Measurements from ENCODE around the gene ZFYVE19.

ZFYVE19 gene

GRCh38 chr15:40830884-40831283 is 24.0 kb downstream of the ZFYVE19 start:
- Histone ChIP-seq H3K27me3 (replicated peaks; ENCODE audit: control insufficient read depth, insufficient read depth, low read length, poor library complexity, severe bottlenecking) (no peaks in the 10 kb centered on the region), H3K4me3 (ENCODE audit: insufficient read depth, low read depth, low read length, poor library complexity, severe bottlenecking) (no peak overlapping the region), H3K27ac (ENCODE audit: insufficient read depth, low read length, poor library complexity, severe bottlenecking) (no peak overlapping the region), H3K4me1 (ENCODE audit: control insufficient read depth, insufficient read depth, low read length, poor library complexity, severe bottlenecking) (no peaks in the 10 kb centered on the region), H3K9me3 (ENCODE audit: control insufficient read depth, low read length) (no peaks in the 10 kb centered on the region), H3K36me3 (ENCODE audit: control insufficient read depth, insufficient read depth, low read length) (no peaks in the 10 kb centered on the region)
- DNase-seq: no peak

DNA sequence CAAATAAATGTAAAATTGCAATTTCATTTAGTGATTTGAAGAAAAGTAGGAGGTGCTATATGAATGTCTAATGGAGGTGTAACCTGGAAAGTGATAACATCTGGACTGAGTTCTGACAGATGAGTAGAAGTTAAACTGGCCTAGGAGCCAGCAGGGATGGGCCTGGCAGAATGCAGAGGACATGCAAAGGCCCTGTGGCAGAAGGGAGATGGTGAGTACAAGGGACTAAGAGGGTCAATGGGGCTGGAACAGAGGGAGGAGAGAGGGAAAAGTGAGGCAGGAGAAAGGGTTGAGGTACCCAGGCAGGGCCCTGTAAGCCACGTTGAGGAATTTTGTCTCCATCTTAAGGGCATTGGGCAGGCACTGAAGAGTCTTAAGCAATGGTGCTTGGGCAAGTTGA is 25.0 kb downstream of the ZFYVE19 start:
- Histone ChIP-seq H3K27me3 (replicated peaks; ENCODE audit: control insufficient read depth, insufficient read depth, low read length, poor library complexity, severe bottlenecking) (no peaks in the 10 kb centered on the region), H3K27ac (ENCODE audit: insufficient read depth, low read length, poor library complexity, severe bottlenecking) (no peak overlapping the region), H3K36me3 (ENCODE audit: control insufficient read depth, insufficient read depth, low read length) (no peaks in the 10 kb centered on the region), H3K4me3 (ENCODE audit: insufficient read depth, low read depth, low read length, poor library complexity, severe bottlenecking) (no peak overlapping the region), H3K9me3 (ENCODE audit: control insufficient read depth, low read length) (no peaks in the 10 kb centered on the region), H3K4me1 (ENCODE audit: control insufficient read depth, insufficient read depth, low read length, poor library complexity, severe bottlenecking) (no peaks in the 10 kb centered on the region)
- DNase-seq: no peak

DNA sequence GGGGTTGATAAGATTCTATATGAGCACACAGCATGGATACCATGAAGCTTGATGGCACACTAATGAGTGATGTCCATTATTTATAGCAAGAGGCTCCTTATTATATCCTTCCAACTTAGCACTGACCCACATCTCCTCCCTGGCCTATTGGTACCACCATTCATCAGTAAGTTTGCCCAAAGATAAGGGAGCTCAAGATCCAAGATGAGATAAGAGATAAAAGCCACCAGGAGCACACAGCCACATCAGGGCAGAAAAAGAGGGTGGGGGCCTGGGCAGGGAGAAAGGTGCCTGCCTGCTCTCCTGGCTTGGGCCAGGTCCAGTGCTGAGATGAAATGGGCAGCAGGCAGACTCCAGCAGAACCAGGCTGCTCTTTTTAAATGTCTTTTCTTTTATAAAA is 26.0 kb downstream of the ZFYVE19 start:
- Histone ChIP-seq H3K27ac (ENCODE audit: insufficient read depth, low read length, poor library complexity, severe bottlenecking) (no peak overlapping the region), H3K9me3 (ENCODE audit: control insufficient read depth, low read length) (no peaks in the 10 kb centered on the region), H3K27me3 (replicated peaks; ENCODE audit: control insufficient read depth, insufficient read depth, low read length, poor library complexity, severe bottlenecking) (no peaks in the 10 kb centered on the region), H3K36me3 (ENCODE audit: control insufficient read depth, insufficient read depth, low read length) (no peaks in the 10 kb centered on the region), H3K4me3 (ENCODE audit: insufficient read depth, low read depth, low read length, poor library complexity, severe bottlenecking) (no peak overlapping the region), H3K4me1 (ENCODE audit: control insufficient read depth, insufficient read depth, low read length, poor library complexity, severe bottlenecking) (no peaks in the 10 kb centered on the region)
- no peak for DNase-seq

DNA sequence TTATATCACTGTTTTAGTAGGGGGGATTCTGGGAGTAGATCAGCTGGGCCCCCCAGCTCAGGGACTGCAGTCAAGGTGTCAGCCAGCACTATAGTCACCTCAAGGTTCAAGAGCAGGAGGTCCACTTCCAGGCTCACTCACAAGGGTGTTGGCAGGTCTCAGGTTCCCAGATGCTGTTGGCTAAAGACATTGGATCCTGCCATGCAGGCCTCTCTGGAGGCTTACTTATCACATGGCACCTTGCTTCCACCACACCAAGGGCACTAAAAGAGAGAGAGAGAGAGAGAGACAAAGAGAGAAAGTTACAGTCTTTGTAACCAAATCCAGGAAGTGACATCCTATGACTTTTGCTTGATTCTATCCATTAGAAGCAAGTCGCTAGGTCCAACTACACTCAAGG is 29.1 kb downstream of the ZFYVE19 start:
- H3K36me3 ChIP-seq (ENCODE audit: control insufficient read depth, insufficient read depth, low read length): no peaks in the 10 kb centered on the region
- no peaks in the 10 kb centered on the region for H3K4me1 ChIP-seq (ENCODE audit: control insufficient read depth, insufficient read depth, low read length, poor library complexity, severe bottlenecking)
- DNase-seq: no peak
- no peak overlapping the region for H3K27ac ChIP-seq (ENCODE audit: insufficient read depth, low read length, poor library complexity, severe bottlenecking)
- H3K4me3 ChIP-seq (ENCODE audit: insufficient read depth, low read depth, low read length, poor library complexity, severe bottlenecking): no peak overlapping the region
- H3K27me3 ChIP-seq (replicated peaks; ENCODE audit: control insufficient read depth, insufficient read depth, low read length, poor library complexity, severe bottlenecking): no peaks in the 10 kb centered on the region
- H3K9me3 ChIP-seq (ENCODE audit: control insufficient read depth, low read length): no peaks in the 10 kb centered on the region

GRCh38 chr15:40838756-40839155 is 31.9 kb downstream of the ZFYVE19 start:
- Histone ChIP-seq H3K4me3 (ENCODE audit: insufficient read depth, low read depth, low read length, poor library complexity, severe bottlenecking) (no peak overlapping the region), H3K27ac (ENCODE audit: insufficient read depth, low read length, poor library complexity, severe bottlenecking) (no peak overlapping the region), H3K4me1 (ENCODE audit: control insufficient read depth, insufficient read depth, low read length, poor library complexity, severe bottlenecking) (peaks cover 4% of the 10 kb centered on the region), H3K9me3 (ENCODE audit: control insufficient read depth, low read length) (no peaks in the 10 kb centered on the region), H3K27me3 (replicated peaks; ENCODE audit: control insufficient read depth, insufficient read depth, low read length, poor library complexity, severe bottlenecking) (no peaks in the 10 kb centered on the region), H3K36me3 (ENCODE audit: control insufficient read depth, insufficient read depth, low read length) (no peaks in the 10 kb centered on the region)
- no peak for DNase-seq

DNA sequence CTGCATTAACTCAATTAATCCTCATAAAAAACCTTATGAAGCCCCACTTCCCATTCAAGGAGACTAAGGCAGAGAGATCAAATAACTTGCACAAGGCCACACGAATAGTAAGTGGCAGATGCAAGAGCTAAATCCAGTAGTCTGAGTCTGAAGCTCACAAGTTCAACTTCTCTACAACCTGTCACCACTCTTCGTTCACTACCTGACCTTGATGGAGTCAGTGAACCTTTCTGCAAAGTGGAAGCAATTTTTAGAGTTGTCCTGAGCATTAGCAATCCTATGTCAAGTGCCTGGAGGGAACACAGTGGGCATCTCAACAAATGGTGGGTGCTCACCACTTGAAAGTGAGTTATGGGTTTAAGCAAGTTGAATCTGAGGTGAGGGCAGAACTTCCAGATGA is 34.9 kb downstream of the ZFYVE19 start:
- Histone ChIP-seq H3K27me3 (replicated peaks; ENCODE audit: control insufficient read depth, insufficient read depth, low read length, poor library complexity, severe bottlenecking) (no peaks in the 10 kb centered on the region), H3K9me3 (ENCODE audit: control insufficient read depth, low read length) (no peaks in the 10 kb centered on the region), H3K4me3 (ENCODE audit: insufficient read depth, low read depth, low read length, poor library complexity, severe bottlenecking) (no peak overlapping the region), H3K27ac (ENCODE audit: insufficient read depth, low read length, poor library complexity, severe bottlenecking) (no peak overlapping the region), H3K4me1 (ENCODE audit: control insufficient read depth, insufficient read depth, low read length, poor library complexity, severe bottlenecking) (peaks cover 10% of the 10 kb centered on the region), H3K36me3 (ENCODE audit: control insufficient read depth, insufficient read depth, low read length) (no peaks in the 10 kb centered on the region)
- DNase-seq: no peak

GRCh38 chr15:40843261-40843884 is 36.5 kb downstream of the ZFYVE19 start:
- Histone ChIP-seq H3K4me3 (ENCODE audit: insufficient read depth, low read depth, low read length, poor library complexity, severe bottlenecking) (peak overlapping the region; percentile 64), H3K9me3 (ENCODE audit: control insufficient read depth, low read length) (no peaks in the 10 kb centered on the region), H3K27me3 (replicated peaks; ENCODE audit: control insufficient read depth, insufficient read depth, low read length, poor library complexity, severe bottlenecking) (no peaks in the 10 kb centered on the region), H3K27ac (ENCODE audit: insufficient read depth, low read length, poor library complexity, severe bottlenecking) (no peak overlapping the region), H3K4me1 (ENCODE audit: control insufficient read depth, insufficient read depth, low read length, poor library complexity, severe bottlenecking) (peaks cover 10% of the 10 kb centered on the region), H3K36me3 (ENCODE audit: control insufficient read depth, insufficient read depth, low read length) (no peaks in the 10 kb centered on the region)
- no peak for DNase-seq

DNA sequence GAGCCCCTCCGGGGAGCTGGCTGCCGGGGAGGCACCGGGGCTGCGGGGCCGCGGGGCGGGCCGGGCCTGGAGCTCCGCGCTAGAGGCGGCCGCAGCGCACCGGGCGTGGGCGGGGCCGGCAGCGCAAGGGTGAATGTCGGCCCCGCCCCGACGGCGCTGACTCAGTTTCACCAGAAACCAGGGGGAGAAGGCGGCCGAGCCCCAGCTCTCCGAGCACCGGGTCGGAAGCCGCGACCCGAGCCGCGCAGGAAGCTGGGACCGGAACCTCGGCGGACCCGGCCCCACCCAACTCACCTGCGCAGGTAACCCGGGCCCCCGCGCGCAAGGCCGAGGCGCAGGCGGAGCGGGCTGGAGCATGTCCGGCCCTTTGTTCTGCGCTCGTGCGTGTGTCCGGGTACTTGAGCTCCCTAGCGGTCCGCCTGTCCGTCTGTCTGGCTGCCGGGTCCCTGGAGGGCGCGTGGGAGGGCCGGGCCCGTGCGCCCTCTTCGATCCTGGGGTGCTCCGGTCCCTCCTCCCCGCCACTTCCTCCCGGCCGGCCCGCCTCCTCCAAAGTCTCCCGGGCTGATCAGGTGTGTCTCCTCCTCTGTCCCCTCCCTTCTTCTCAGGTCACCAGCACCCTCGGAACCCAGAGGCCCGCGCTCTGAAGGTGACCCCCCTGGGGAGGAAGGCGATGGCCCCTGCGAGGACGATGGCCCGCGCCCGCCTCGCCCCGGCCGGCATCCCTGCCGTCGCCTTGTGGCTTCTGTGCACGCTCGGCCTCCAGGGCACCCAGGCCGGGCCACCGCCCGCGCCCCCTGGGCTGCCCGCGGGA is 37.2 kb downstream of the ZFYVE19 start, which contains the start of gene SPINT1:
Gene SPINT1 (plus strand): TSS at position 164 of the 811 bp plus-strand sequence. CDS start 507 bp downstream, at position 671.
- Histone ChIP-seq H3K27me3 (replicated peaks; ENCODE audit: control insufficient read depth, insufficient read depth, low read length, poor library complexity, severe bottlenecking) (no peaks in the 10 kb centered on the region), H3K27ac (ENCODE audit: insufficient read depth, low read length, poor library complexity, severe bottlenecking) (no peak within 1 kb of the TSS), H3K4me3 (ENCODE audit: insufficient read depth, low read depth, low read length, poor library complexity, severe bottlenecking) (peak within 1 kb of the TSS; percentile 64), H3K36me3 (ENCODE audit: control insufficient read depth, insufficient read depth, low read length) (no peaks in the 10 kb centered on the region), H3K4me1 (ENCODE audit: control insufficient read depth, insufficient read depth, low read length, poor library complexity, severe bottlenecking) (peaks cover 10% of the 10 kb centered on the region), H3K9me3 (ENCODE audit: control insufficient read depth, low read length) (no peaks in the 10 kb centered on the region)
- DNase-seq: no peak

- peaks cover 10% of the 10 kb centered on the region for H3K4me1 ChIP-seq (ENCODE audit: control insufficient read depth, insufficient read depth, low read length, poor library complexity, severe bottlenecking)
- DNase-seq: no peak
- no peaks in the 10 kb centered on the region for H3K36me3 ChIP-seq (ENCODE audit: control insufficient read depth, insufficient read depth, low read length)
- no peaks in the 10 kb centered on the region for H3K27me3 ChIP-seq (replicated peaks; ENCODE audit: control insufficient read depth, insufficient read depth, low read length, poor library complexity, severe bottlenecking)
- peak overlapping the region; percentile 64 for H3K4me3 ChIP-seq (ENCODE audit: insufficient read depth, low read depth, low read length, poor library complexity, severe bottlenecking)
- no peak overlapping the region for H3K27ac ChIP-seq (ENCODE audit: insufficient read depth, low read length, poor library complexity, severe bottlenecking)
- no peaks in the 10 kb centered on the region for H3K9me3 ChIP-seq (ENCODE audit: control insufficient read depth, low read length)
Observed at GRCh38 chr15:40844696-40845030, 37.8 kb downstream of the ZFYVE19 start.

DNA sequence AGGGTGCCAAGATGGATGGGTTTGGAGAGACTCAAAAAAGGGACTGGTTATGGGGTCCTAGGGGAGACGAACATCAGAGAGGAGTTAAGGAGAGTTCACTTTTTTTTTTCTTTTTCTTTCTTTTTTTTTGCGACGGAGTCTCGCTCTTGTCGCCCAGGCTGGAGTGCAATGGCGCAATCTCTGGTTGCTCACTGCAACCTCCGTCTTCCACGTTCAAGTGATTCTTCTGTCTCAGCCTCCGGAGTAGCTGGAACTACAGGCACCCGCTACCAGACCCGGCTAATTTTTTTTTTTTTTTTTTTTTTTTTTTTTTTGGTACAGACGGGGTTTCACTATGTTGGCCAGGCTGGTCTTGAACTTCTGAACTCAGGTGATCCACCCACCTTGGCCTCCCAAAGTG is 38.1 kb downstream of the ZFYVE19 start:
- DNase-seq: no peak
- peaks cover 10% of the 10 kb centered on the region for H3K4me1 ChIP-seq (ENCODE audit: control insufficient read depth, insufficient read depth, low read length, poor library complexity, severe bottlenecking)
- H3K27ac ChIP-seq (ENCODE audit: insufficient read depth, low read length, poor library complexity, severe bottlenecking): no peak overlapping the region
- no peaks in the 10 kb centered on the region for H3K9me3 ChIP-seq (ENCODE audit: control insufficient read depth, low read length)
- no peaks in the 10 kb centered on the region for H3K36me3 ChIP-seq (ENCODE audit: control insufficient read depth, insufficient read depth, low read length)
- no peaks in the 10 kb centered on the region for H3K27me3 ChIP-seq (replicated peaks; ENCODE audit: control insufficient read depth, insufficient read depth, low read length, poor library complexity, severe bottlenecking)
- peak overlapping the region; percentile 64 for H3K4me3 ChIP-seq (ENCODE audit: insufficient read depth, low read depth, low read length, poor library complexity, severe bottlenecking)

Measured in effector memory CD4-positive, alpha-beta T cell (primary cell).